Endothelial cell of umbilical vein (primary cell): Measurements from ENCODE around the gene ATAD2B. TPM values are rescaled to one million over a fixed set of nuclear protein-coding genes. Genes with fewer than 3 reads are reported as not detected.

Experiments used
- BruUV-seq: library from RNA; stranded (reverse); fragments of 400-500 nt; replicated peaks from 2 replicates; lab custom pipeline; 2021; lab: Mats Ljungman, UMichigan
- CTCF ChIA-PET: fragments of 300-600, 350-600 bp; sonication (Branson Sonifier 250); formaldehyde crosslinking; loops from one replicate; lab custom pipeline; 2021; ENCODE audit warnings: antibody characterized with exemption, inconsistent platforms; lab: Charles Lee
- POLR2A ChIA-PET: fragments of 300-600, 350-600 bp; sonication (Branson Sonifier 250); formaldehyde crosslinking; loops from one replicate; lab custom pipeline; 2021; ENCODE audit warnings: antibody characterized with exemption, inconsistent platforms; lab: Charles Lee
- DNase-seq: peaks from one replicate; pipeline ENCODE4 v3.0.0-alpha.2; 2011; ENCODE audit warnings: low read depth, low spot score
- FAIRE-seq: peaks from 2 replicates; lab custom pipeline; 2011; peaks lifted over from hg19 to GRCh38; lab: Jason Lieb, UNC
- H2AFZ ChIP-seq: 2 replicates; pipeline ENCODE4 v1.6.0; 2012; ENCODE audit warnings: low read depth, low read length, control low read depth, inconsistent platforms
- H3K27ac ChIP-seq: 2 replicates; pipeline ENCODE4 v1.5.1; 2011; ENCODE audit warnings: low read depth, mild to moderate bottlenecking, control low read depth, low read length, moderate library complexity; ENCODE audit not compliant: insufficient read depth
- H3K27me3 ChIP-seq, 2 experiments: 2 replicates each; pipeline versions ENCODE4 v1.6.0 to v1.6.1; 2011; ENCODE audit warnings: low read length in 2 of 2, mixed read lengths in 1 of 2; ENCODE audit not compliant: control insufficient read depth in 2 of 2, insufficient read depth in 2 of 2
- H3K36me3 ChIP-seq, 2 experiments: 2 replicates in 1 of 2; 3 replicates in 1 of 2; pipeline ENCODE4 v1.5.1; 2011; ENCODE audit warnings: low read length in 2 of 2, mild to moderate bottlenecking in 1 of 2, moderate library complexity in 1 of 2; ENCODE audit not compliant: control insufficient read depth in 2 of 2, insufficient read depth in 2 of 2; ENCODE audit errors: extremely low read depth in 1 of 2
- H3K4me1 ChIP-seq: 3 replicates; pipeline ENCODE4 v1.5.1; 2011; ENCODE audit warnings: mild to moderate bottlenecking, low read length; ENCODE audit not compliant: control insufficient read depth, insufficient read depth; ENCODE audit errors: extremely low read depth
- H3K4me2 ChIP-seq: 2 replicates; pipeline ENCODE4 v1.6.1; 2011; ENCODE audit warnings: low read length, control low read depth, mixed read lengths; ENCODE audit not compliant: insufficient read depth
- H3K4me3 ChIP-seq, 3 experiments: fragments of 200-600 bp in 1 of 3; sonication (generic), shearing (Covaris generic) in 1 of 3; replicated peaks in 1 of 3; 2 replicates each; pipeline ENCODE4 v1.5.1; 2011 to 2016; ENCODE audit warnings: control low read depth in 3 of 3, low read length in 3 of 3, mild to moderate bottlenecking in 2 of 3, inconsistent platforms in 1 of 3, low read depth in 1 of 3, moderate library complexity in 1 of 3; ENCODE audit not compliant: insufficient read depth in 1 of 3
- H3K79me2 ChIP-seq: 2 replicates; pipeline ENCODE4 v1.6.0; 2012; ENCODE audit warnings: low read length, inconsistent platforms; ENCODE audit not compliant: control insufficient read depth, insufficient read depth
- H3K9ac ChIP-seq: replicated peaks from 2 replicates; pipeline ENCODE3; 2011; ENCODE audit warnings: low read length, control low read depth; ENCODE audit not compliant: insufficient read depth; ENCODE audit errors: extremely low read depth
- H3K9me1 ChIP-seq: replicated peaks from 3 replicates; pipeline ENCODE4 v1.6.0; 2011; ENCODE audit warnings: mild to moderate bottlenecking, low read length; ENCODE audit not compliant: control insufficient read depth, insufficient read depth; ENCODE audit errors: extremely low read depth
- H3K9me3 ChIP-seq: replicated peaks from 2 replicates; pipeline ENCODE4 v1.5.1; 2012; ENCODE audit warnings: low read length, inconsistent platforms; ENCODE audit not compliant: control insufficient read depth, insufficient read depth
- H4K20me1 ChIP-seq: replicated peaks from 2 replicates; pipeline ENCODE3; 2011; ENCODE audit warnings: mild to moderate bottlenecking, low read length; ENCODE audit not compliant: control insufficient read depth, insufficient read depth; ENCODE audit errors: extremely low read depth
- CTCF ChIP-seq, 2 donors: IDR thresholded peaks; 1 replicate in 1 of 2; 2 replicates in 1 of 2; pipeline ENCODE4 v1.5.1; 2011; ENCODE audit warnings: low read length in 2 of 2, mild to moderate bottlenecking in 2 of 2, moderate library complexity in 2 of 2, control low read depth in 1 of 2, inconsistent platforms in 1 of 2, low read depth in 1 of 2; ENCODE audit not compliant: insufficient read depth in 1 of 2; ENCODE audit errors: extremely low read depth in 1 of 2
- EZH2 ChIP-seq: IDR thresholded peaks from 2 replicates; pipeline ENCODE4 v1.6.1; 2012; ENCODE audit warnings: borderline replicate concordance, low read depth, mild to moderate bottlenecking, moderate library complexity, low read length, inconsistent platforms; ENCODE audit not compliant: severe bottlenecking
- FOS ChIP-seq: IDR thresholded peaks from 2 replicates; pipeline ENCODE4 v1.6.1; 2011; ENCODE audit warnings: mild to moderate bottlenecking, low read length, moderate library complexity, borderline replicate concordance; ENCODE audit not compliant: insufficient read depth
- GATA2 ChIP-seq: IDR thresholded peaks from 2 replicates; pipeline ENCODE4 v1.7.0; 2011; ENCODE audit warnings: low read depth, mild to moderate bottlenecking, moderate library complexity, mixed read lengths, low read length; ENCODE audit not compliant: insufficient read length, insufficient read depth
- JUN ChIP-seq: IDR thresholded peaks from 2 replicates; pipeline ENCODE4 v1.6.1; 2011; ENCODE audit warnings: borderline replicate concordance, low read depth; ENCODE audit not compliant: insufficient read length, insufficient read depth
- MAX ChIP-seq: IDR thresholded peaks from 2 replicates; pipeline ENCODE4 v1.6.1; 2011; ENCODE audit not compliant: insufficient read depth, insufficient read length
- MYC ChIP-seq: IDR thresholded peaks from one replicate; pipeline ENCODE4 v1.6.1; 2011; ENCODE audit warnings: mild to moderate bottlenecking, low read depth, low read length
- POLR2A ChIP-seq: IDR thresholded peaks from 2 replicates; pipeline ENCODE4 v1.6.1; 2012; ENCODE audit warnings: low read depth, mild to moderate bottlenecking, control low read depth, low read length
- POLR2AphosphoS5 ChIP-seq: IDR thresholded peaks from 2 replicates; pipeline ENCODE4 v1.6.1; 2012; ENCODE audit warnings: low read depth, mild to moderate bottlenecking, control low read depth, low read length, moderate library complexity; ENCODE audit not compliant: insufficient read depth
- dilution Hi-C: fragments of 300-500 bp; cut with MboI; formaldehyde crosslinking; loops from one replicate; pipeline ENCODE4 v1.15.0; 2019; ENCODE audit warnings: low sequenced_read_pairs; ENCODE audit not compliant: extremely low pct_ligation_motif_present
- intact Hi-C: fragments of 100-400 bp; cut with micrococcal nuclease; formaldehyde crosslinking; loops from one replicate; pipeline ENCODE4 v1.10.0; 2022
- polyA plus RNA-seq, 4 experiments: library from polyadenylated mRNA; depleted of rRNA in 3 of 4; stranded (reverse) in 3 of 4; unstranded in 1 of 4; fragments of >200 nt; gene quantifications; 2 replicates each; pipeline versions ENCODE4 v1.2.1 to v1.2.3, GENCODE V29; 2011 to 2012; ENCODE audit warnings: missing spikeins in 1 of 4
- total RNA-seq: library from RNA; stranded (reverse); gene quantifications from 2 replicates; pipeline ENCODE4 v1.2.3, GENCODE V29; 2021

Gene ATAD2B
- total and polyA plus RNA-seq, 2 donors (not counting 3 experiments of a cell fraction or from before 2014, with no cell fraction given): 2.5 to 19.1 TPM

- no peak overlapping the region for H3K4me2 ChIP-seq
- no peak for TF ChIP-seq CTCF (IDR thresholded peaks at IDR 0.05; ENCODE audit: extremely low read depth in 1 of 2, insufficient read depth in 1 of 2, low read depth in 1 of 2, low read length in 2 of 2)
- no peak for TF ChIP-seq MAX
- H3K4me1 ChIP-seq: peaks cover 10% of the 10 kb centered on the region
- BruUV-seq: no TSS peak
- dilution Hi-C loops (no loop called here), intact Hi-C loops (no loop called here)
- H3K9ac ChIP-seq: no peak overlapping the region
- CTCF ChIA-PET: interaction anchor here (1.0 kb wide), 1 partner anchor 19 kb away, joined by 3 read pairs; no protein-coding TSS in a partner anchor
- H3K79me2 ChIP-seq: peaks cover 42% of the 10 kb centered on the region
- H3K27ac ChIP-seq: no peak overlapping the region
- POLR2A ChIA-PET: no interaction called here
- no peak for FAIRE-seq
- no peaks in the 10 kb centered on the region for H3K9me1 ChIP-seq
- no peaks in the 10 kb centered on the region for H3K36me3 ChIP-seq
- H4K20me1 ChIP-seq: no peaks in the 10 kb centered on the region
- H3K4me3 ChIP-seq: no peak overlapping the region
- H3K27me3 ChIP-seq: no peaks in the 10 kb centered on the region
- H2AFZ ChIP-seq: no peak overlapping the region
- H3K9me3 ChIP-seq: no peaks in the 10 kb centered on the region
- no peak for DNase-seq
Measured at GRCh38 chr2:23944527-23944926, 17.6 kb upstream of the ATAD2B start.

- FAIRE-seq: no peak
- CTCF ChIA-PET: interaction anchor here (2.8 kb wide), 1 partner anchor 16 kb away, joined by 11 read pairs; the partner anchor contains the start of gene ATAD2B
- H3K4me2 ChIP-seq: no peak overlapping the region
Measured at GRCh38 chr2:23943666-23944065, 16.7 kb upstream of the ATAD2B start.

More at GRCh38 chr2:23943666-23944065, 16.7 kb upstream of the ATAD2B start:
- Histone ChIP-seq H2AFZ (no peak overlapping the region), H3K9me3 (no peaks in the 10 kb centered on the region), H3K9ac (no peak overlapping the region), H4K20me1 (no peaks in the 10 kb centered on the region), H3K79me2 (peaks cover 42% of the 10 kb centered on the region), H3K9me1 (no peaks in the 10 kb centered on the region), H3K27me3 (no peaks in the 10 kb centered on the region), H3K4me3 (no peak overlapping the region), H3K27ac (no peak overlapping the region), H3K36me3 (no peaks in the 10 kb centered on the region), H3K4me1 (peaks cover 15% of the 10 kb centered on the region)
- POLR2A ChIA-PET: no interaction called here
- TF ChIP-seq JUN (no peak), MYC (no peak), MAX (no peak), CTCF (IDR thresholded peaks at IDR 0.05; ENCODE audit: extremely low read depth in 1 of 2, insufficient read depth in 1 of 2, low read depth in 1 of 2, low read length in 2 of 2) (no peak), POLR2A (no peak), EZH2 (no peak), GATA2 (no peak), FOS (no peak), POLR2AphosphoS5 (no peak)
- dilution Hi-C loops (no loop called here), intact Hi-C loops (no loop called here)
- no TSS peak for BruUV-seq
- no peak for DNase-seq
